Measurements from ENCODE around the gene ENTPD6.
"Not testable (repeated sequence)": the region's sequence is repeated elsewhere in the genome, so short reads cannot be mapped to it uniquely, and the experiment has no call there.

ENTPD6 gene

DNA sequence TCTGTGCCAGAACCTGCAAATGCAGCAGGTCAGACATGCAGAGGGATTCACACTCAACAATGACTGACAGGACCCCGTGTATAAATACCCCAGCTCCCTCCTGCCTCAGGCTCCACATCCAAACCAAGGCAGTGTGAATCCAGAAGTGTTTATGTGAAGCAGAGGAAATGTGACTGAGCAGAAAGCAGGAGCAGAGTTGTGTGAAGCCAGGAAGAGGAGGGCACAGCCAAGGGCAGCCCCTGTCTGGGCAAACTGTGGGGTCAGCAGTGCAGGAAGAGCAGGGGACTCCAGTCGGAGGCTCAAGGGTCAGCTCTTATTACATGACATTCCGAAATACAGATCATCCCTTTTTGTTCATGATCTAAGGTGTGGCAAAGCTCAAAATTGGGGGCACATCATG lies 19.3 kb upstream of the ENTPD6 start:
- in situ Hi-C loops (cut with HindIII; ENCODE audit: low sequenced_read_pairs): no loop called here
- no peak for DNase-seq (ENCODE audit: low read depth, low spot score)
- TF ChIP-seq, protein P1, sequence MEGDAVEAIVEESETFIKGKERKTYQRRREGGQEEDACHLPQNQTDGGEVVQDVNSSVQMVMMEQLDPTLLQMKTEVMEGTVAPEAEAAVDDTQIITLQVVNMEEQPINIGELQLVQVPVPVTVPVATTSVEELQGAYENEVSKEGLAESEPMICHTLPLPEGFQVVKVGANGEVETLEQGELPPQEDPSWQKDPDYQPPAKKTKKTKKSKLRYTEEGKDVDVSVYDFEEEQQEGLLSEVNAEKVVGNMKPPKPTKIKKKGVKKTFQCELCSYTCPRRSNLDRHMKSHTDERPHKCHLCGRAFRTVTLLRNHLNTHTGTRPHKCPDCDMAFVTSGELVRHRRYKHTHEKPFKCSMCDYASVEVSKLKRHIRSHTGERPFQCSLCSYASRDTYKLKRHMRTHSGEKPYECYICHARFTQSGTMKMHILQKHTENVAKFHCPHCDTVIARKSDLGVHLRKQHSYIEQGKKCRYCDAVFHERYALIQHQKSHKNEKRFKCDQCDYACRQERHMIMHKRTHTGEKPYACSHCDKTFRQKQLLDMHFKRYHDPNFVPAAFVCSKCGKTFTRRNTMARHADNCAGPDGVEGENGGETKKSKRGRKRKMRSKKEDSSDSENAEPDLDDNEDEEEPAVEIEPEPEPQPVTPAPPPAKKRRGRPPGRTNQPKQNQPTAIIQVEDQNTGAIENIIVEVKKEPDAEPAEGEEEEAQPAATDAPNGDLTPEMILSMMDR (IDR thresholded peaks at IDR 0.05; ENCODE audit: low read depth, low read length): no peak
- no peak overlapping the region for H3K4me3 ChIP-seq (ENCODE audit: low read depth, low read length)

DNA sequence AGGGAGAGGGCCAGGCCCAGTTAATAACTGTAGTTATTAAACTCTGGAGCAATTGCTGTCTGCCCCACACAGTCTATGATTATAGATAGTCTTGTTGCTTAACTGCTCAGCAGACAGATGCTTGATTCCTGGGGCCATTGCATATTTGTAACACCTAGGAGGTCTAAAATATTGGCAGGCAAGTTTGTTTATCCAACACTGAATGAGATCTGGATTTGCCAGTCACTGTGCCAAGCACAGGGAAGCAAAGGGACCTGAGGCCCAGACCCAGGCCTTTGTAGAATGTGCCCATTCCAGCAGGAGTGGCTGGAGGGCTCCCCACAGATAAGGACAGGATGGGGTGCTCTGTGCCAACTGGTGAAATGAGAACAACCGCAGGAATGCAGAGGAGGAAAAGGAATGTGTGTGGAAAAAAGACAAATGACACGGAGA lies 17.6 kb upstream of the ENTPD6 start:
- in situ Hi-C loops (cut with HindIII; ENCODE audit: low sequenced_read_pairs): no loop called here
- TF ChIP-seq, protein P1 (IDR thresholded peaks at IDR 0.05; ENCODE audit: low read depth, low read length): no peak
- H3K4me3 ChIP-seq (ENCODE audit: low read depth, low read length): no peak overlapping the region
- peak; percentile 50 for DNase-seq (ENCODE audit: low read depth, low spot score)

- TF ChIP-seq, protein P1 (IDR thresholded peaks at IDR 0.05; ENCODE audit: low read depth, low read length): peak; percentile 82
- in situ Hi-C loops (cut with HindIII; ENCODE audit: low sequenced_read_pairs): no loop called here
- H3K4me3 ChIP-seq (ENCODE audit: low read depth, low read length): no peak overlapping the region
- peak; percentile 83 for DNase-seq (ENCODE audit: low read depth, low spot score)
Observed at GRCh38 chr20:25178563-25179438, 16.7 kb upstream of the ENTPD6 start.

DNA sequence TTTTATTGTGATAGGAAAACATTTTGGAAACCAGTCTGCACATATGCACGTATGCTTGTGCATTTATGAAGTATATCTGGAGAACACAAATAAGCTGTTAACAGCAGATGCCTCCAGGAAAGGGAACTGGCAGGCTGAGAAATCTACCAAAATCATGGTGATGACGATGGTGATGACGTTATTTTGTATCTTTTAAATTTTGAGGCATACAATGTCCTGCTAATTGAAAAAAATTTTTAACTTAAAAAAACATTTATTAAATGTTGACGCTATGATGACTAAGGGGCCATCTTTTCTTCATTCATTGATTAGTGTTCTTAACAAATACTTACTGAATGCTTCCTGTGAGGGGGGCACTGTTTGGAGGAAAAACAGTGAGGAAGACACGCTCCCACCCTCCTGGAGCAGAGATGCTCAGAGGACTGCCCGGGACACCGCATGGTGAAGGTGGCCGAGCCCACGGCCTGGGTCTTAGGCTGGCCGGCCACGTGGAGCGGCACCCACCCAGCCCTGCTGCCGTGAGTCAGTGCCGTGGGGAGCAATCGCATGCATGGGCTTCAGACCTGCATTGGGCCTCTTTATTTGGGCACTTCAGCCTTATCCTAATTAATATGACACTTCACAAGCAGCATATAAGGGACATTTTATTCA lies 15.9 kb upstream of the ENTPD6 start:
- in situ Hi-C loops (cut with HindIII; ENCODE audit: low sequenced_read_pairs): no loop called here
- TF ChIP-seq, protein P1 (IDR thresholded peaks at IDR 0.05; ENCODE audit: low read depth, low read length): no peak
- no peak overlapping the region for H3K4me3 ChIP-seq (ENCODE audit: low read depth, low read length)
- DNase-seq (ENCODE audit: low read depth, low spot score): no peak

DNA sequence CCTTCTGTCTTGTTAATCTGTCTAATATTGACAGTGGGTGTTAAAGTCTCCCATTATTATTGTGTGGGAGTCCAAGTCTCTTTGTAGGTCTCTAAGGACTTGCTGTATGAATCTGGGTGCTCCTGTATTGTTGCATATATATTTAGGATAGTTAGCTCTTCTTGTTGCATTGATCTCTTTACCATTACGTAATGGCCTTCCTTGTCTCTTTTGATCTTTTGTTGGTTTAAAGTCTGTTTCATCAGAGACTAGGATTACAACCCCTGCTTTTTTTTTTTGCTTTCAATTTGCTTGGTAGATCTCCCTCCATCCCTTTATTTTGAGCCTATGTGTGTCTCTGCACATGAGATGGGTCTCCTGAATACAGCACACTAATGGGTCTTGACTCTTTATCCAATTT lies 11.1 kb upstream of the ENTPD6 start:
- DNase-seq (ENCODE audit: low read depth, low spot score); H3K4me3 ChIP-seq (ENCODE audit: low read depth, low read length); in situ Hi-C loops (cut with HindIII; ENCODE audit: low sequenced_read_pairs): not testable (repeated sequence)

GRCh38 chr20:25187220-25187619 lies 8.3 kb upstream of the ENTPD6 start:
- no peak for DNase-seq (ENCODE audit: low read depth, low spot score)
- in situ Hi-C loops (cut with HindIII; ENCODE audit: low sequenced_read_pairs): no loop called here
- no peak overlapping the region for H3K4me3 ChIP-seq (ENCODE audit: low read depth, low read length)
- TF ChIP-seq, protein P1 (IDR thresholded peaks at IDR 0.05; ENCODE audit: low read depth, low read length): no peak

DNA sequence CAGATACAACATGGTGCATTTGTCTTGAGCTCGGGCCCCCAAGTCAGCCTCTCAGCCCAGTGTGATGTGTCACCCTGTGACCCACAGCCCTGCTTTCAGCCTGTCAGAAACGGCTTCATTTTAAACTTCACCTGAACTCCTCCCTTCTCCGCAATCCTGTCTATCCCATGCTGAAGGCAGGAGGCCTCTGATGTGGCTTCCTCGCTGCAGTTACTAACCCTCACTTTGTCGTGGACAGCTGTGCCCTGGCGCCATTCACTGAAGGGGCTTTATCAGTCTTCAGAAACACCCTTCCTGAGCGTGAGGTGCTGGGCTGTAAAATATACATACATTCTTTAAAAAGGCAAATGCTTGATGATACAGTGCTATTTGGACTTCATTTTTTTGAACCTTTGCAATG lies 7.9 kb upstream of the ENTPD6 start:
- in situ Hi-C loops (cut with HindIII; ENCODE audit: low sequenced_read_pairs): no loop called here
- H3K4me3 ChIP-seq (ENCODE audit: low read depth, low read length): no peak overlapping the region
- no peak for DNase-seq (ENCODE audit: low read depth, low spot score)
- TF ChIP-seq, protein P1 (IDR thresholded peaks at IDR 0.05; ENCODE audit: low read depth, low read length): no peak

Measured in astrocyte of the spinal cord (primary cell).